H9 (cell line): ENCODE results near the gene ZNF385D. TPM values are rescaled to one million over a fixed set of nuclear protein-coding genes. Genes with fewer than 3 reads are reported as not detected.

Source experiments
- DNase-seq: peaks from one replicate; pipeline ENCODE4 v3.0.0-alpha.2; 2017
- H2AFZ ChIP-seq: one replicate; pipeline ENCODE4 v1.6.1; 2013; ENCODE audit warnings: mild to moderate bottlenecking, low read length, control low read depth, moderate library complexity
- H2AK5ac ChIP-seq: 2 replicates; pipeline ENCODE4 v1.6.1; 2013; ENCODE audit warnings: low read length, control low read depth, mixed read lengths; ENCODE audit not compliant: insufficient read length
- H2BK120ac ChIP-seq: one replicate; pipeline ENCODE4 v1.6.1; 2013; ENCODE audit warnings: low read depth, mild to moderate bottlenecking, low read length, control low read depth, inconsistent platforms; ENCODE audit not compliant: poor library complexity, severe bottlenecking
- H2BK12ac ChIP-seq: 2 replicates; pipeline ENCODE4 v1.6.1; 2013; ENCODE audit warnings: low read length, control low read depth, mixed read lengths, low read depth; ENCODE audit not compliant: insufficient read length
- H2BK15ac ChIP-seq: 2 replicates; pipeline ENCODE4 v1.6.1; 2013; ENCODE audit warnings: low read depth, low read length, control low read depth
- H2BK20ac ChIP-seq: one replicate; pipeline ENCODE4 v1.6.1; 2013; ENCODE audit warnings: low read depth, mild to moderate bottlenecking, low read length, control low read depth, inconsistent platforms; ENCODE audit not compliant: poor library complexity, severe bottlenecking
- H2BK5ac ChIP-seq: 2 replicates; pipeline ENCODE4 v1.6.1; 2013; ENCODE audit warnings: low read length, control low read depth, mixed read lengths; ENCODE audit not compliant: insufficient read length
- H3K14ac ChIP-seq: 2 replicates; pipeline ENCODE4 v1.6.1; 2013; ENCODE audit warnings: low read length, control low read depth; ENCODE audit not compliant: insufficient read depth
- H3K18ac ChIP-seq: 2 replicates; pipeline ENCODE4 v1.6.1; 2013; ENCODE audit warnings: low read depth, mild to moderate bottlenecking, mixed read lengths, low read length, control low read depth; ENCODE audit not compliant: insufficient read length
- H3K23ac ChIP-seq: 2 replicates; pipeline ENCODE4 v1.6.1; 2013; ENCODE audit warnings: low read length, control low read depth, mixed read lengths, low read depth; ENCODE audit not compliant: insufficient read length
- H3K23me2 ChIP-seq: 2 replicates; pipeline ENCODE4 v1.6.1; 2013; ENCODE audit warnings: low read depth, mild to moderate bottlenecking, mixed read lengths, low read length, control low read depth; ENCODE audit not compliant: insufficient read length, poor library complexity, severe bottlenecking
- H3K27ac ChIP-seq: 2 replicates; pipeline ENCODE4 v1.5.1; 2013; ENCODE audit warnings: low read length, control low read depth, mixed read lengths, low read depth; ENCODE audit not compliant: insufficient read length
- H3K27me3 ChIP-seq: 2 replicates; pipeline ENCODE4 v1.6.1; 2013; ENCODE audit warnings: low read length, control low read depth, inconsistent platforms; ENCODE audit not compliant: insufficient read depth
- H3K4ac ChIP-seq: 2 replicates; pipeline ENCODE4 v1.6.1; 2013; ENCODE audit warnings: low read depth, mild to moderate bottlenecking, control low read depth, inconsistent platforms, low read length, moderate library complexity
- H3K4me1 ChIP-seq: 2 replicates; pipeline ENCODE4 v1.6.1; 2013; ENCODE audit warnings: low read length, control low read depth, inconsistent platforms; ENCODE audit not compliant: insufficient read depth
- H3K4me2 ChIP-seq: 2 replicates; pipeline ENCODE4 v1.6.1; 2013; ENCODE audit warnings: low read length, control low read depth, mixed read lengths; ENCODE audit not compliant: insufficient read length, insufficient read depth
- H3K56ac ChIP-seq: 2 replicates; pipeline ENCODE4 v1.6.1; 2013; ENCODE audit warnings: low read depth, mild to moderate bottlenecking, mixed read lengths, low read length, control low read depth; ENCODE audit not compliant: insufficient read length
- H3K79me1 ChIP-seq: 2 replicates; pipeline ENCODE4 v1.6.1; 2013; ENCODE audit warnings: low read depth, mild to moderate bottlenecking, moderate library complexity, low read length, control low read depth, inconsistent platforms; ENCODE audit not compliant: insufficient read depth, poor library complexity, severe bottlenecking
- H3K79me2 ChIP-seq: 2 replicates; pipeline ENCODE4 v1.6.1; 2013; ENCODE audit warnings: low read length, control low read depth, inconsistent platforms; ENCODE audit not compliant: insufficient read depth
- H3K9ac ChIP-seq: 2 replicates; pipeline ENCODE4 v1.6.1; 2013; ENCODE audit warnings: low read length, control low read depth, mixed read lengths; ENCODE audit not compliant: insufficient read length; ENCODE audit errors: extremely low read depth
- H3K9me3 ChIP-seq: one replicate; pipeline ENCODE4 v1.6.1; 2013; ENCODE audit warnings: low read depth, low read length, inconsistent platforms; ENCODE audit not compliant: control insufficient read depth
- H3T11ph ChIP-seq: one replicate; pipeline ENCODE4 v1.6.1; 2013; ENCODE audit warnings: mild to moderate bottlenecking, low read length, control low read depth, inconsistent platforms
- H4K20me1 ChIP-seq: one replicate; pipeline ENCODE4 v1.6.1; 2013; ENCODE audit not compliant: control insufficient read depth, insufficient read length, insufficient read depth
- H4K5ac ChIP-seq: 2 replicates; pipeline ENCODE4 v1.6.1; 2013; ENCODE audit warnings: low read depth, mild to moderate bottlenecking, mixed read lengths, low read length, control low read depth; ENCODE audit not compliant: insufficient read length
- H4K8ac ChIP-seq: replicated peaks from 2 replicates; pipeline ENCODE4 v1.6.1; 2013; ENCODE audit warnings: low read length, control low read depth, mixed read lengths, low read depth; ENCODE audit not compliant: insufficient read length
- H4K91ac ChIP-seq: 2 replicates; pipeline ENCODE4 v1.6.1; 2013; ENCODE audit warnings: low read depth, mild to moderate bottlenecking, moderate library complexity, mixed read lengths, low read length, control low read depth; ENCODE audit not compliant: insufficient read length
- H3K27ac Mint-ChIP-seq, 3 experiments: 2 replicates in 2 of 3; 3 replicates in 1 of 3; pipeline ENCODE4 v1.8.0; 2020 to 2021; ENCODE audit warnings: mixed read lengths in 3 of 3, mild to moderate bottlenecking in 1 of 3, moderate library complexity in 1 of 3
- H3K27me3 Mint-ChIP-seq: 2 replicates; pipeline ENCODE4 v1.8.0; 2021; ENCODE audit warnings: low read depth, mild to moderate bottlenecking, moderate library complexity, mixed read lengths
- H3K36me3 Mint-ChIP-seq, 3 experiments: 2 replicates in 2 of 3; 3 replicates in 1 of 3; pipeline ENCODE4 v1.8.0; 2020 to 2021; ENCODE audit warnings: low read depth in 3 of 3, mixed read lengths in 3 of 3; ENCODE audit not compliant: insufficient read depth in 1 of 3
- H3K4me1 Mint-ChIP-seq, 2 experiments: 2 replicates each; pipeline ENCODE4 v1.8.0; 2020; ENCODE audit warnings: mixed read lengths in 2 of 2
- H3K4me3 Mint-ChIP-seq, 2 experiments: 2 replicates in 1 of 2; 3 replicates in 1 of 2; pipeline ENCODE4 v1.8.0; 2020 to 2021; ENCODE audit warnings: mild to moderate bottlenecking in 2 of 2, mixed read lengths in 2 of 2, moderate library complexity in 1 of 2
- H3K9me3 Mint-ChIP-seq, 2 experiments: 2 replicates in 1 of 2; 3 replicates in 1 of 2; pipeline ENCODE4 v1.8.0; 2020; ENCODE audit warnings: mild to moderate bottlenecking in 2 of 2, mixed read lengths in 2 of 2, moderate library complexity in 1 of 2
- WGBS: extraction: QIAGEN DNeasy Blood & Tissue Kit; methylation state at CpG from one replicate; pipeline ENCODE4 v1.1.7; 2013; ENCODE audit warnings: missing lambda C conversion rate, low lambda C conversion rate, mixed read lengths; ENCODE audit not compliant: insufficient read length; ENCODE audit errors: extremely low coverage; 5-methylcytosine and 5-hydroxymethylcytosine counted together
- total RNA-seq: library from RNA; stranded (reverse); gene quantifications from 2 replicates; pipeline ENCODE4 v1.2.1, GENCODE V29; 2021
- TF ChIP-seq, protein P1 (sequence below): fragments of 200-600 bp; sonication (generic); conservative IDR thresholded peaks from 3 replicates; pipeline ENCODE4 v1.8.0; 2021; ENCODE audit warnings: antibody characterized with exemption, mild to moderate bottlenecking

Gene ZNF385D
- total RNA-seq, 1 experiment from 2014 or later, result 1.5 TPM

DNA sequence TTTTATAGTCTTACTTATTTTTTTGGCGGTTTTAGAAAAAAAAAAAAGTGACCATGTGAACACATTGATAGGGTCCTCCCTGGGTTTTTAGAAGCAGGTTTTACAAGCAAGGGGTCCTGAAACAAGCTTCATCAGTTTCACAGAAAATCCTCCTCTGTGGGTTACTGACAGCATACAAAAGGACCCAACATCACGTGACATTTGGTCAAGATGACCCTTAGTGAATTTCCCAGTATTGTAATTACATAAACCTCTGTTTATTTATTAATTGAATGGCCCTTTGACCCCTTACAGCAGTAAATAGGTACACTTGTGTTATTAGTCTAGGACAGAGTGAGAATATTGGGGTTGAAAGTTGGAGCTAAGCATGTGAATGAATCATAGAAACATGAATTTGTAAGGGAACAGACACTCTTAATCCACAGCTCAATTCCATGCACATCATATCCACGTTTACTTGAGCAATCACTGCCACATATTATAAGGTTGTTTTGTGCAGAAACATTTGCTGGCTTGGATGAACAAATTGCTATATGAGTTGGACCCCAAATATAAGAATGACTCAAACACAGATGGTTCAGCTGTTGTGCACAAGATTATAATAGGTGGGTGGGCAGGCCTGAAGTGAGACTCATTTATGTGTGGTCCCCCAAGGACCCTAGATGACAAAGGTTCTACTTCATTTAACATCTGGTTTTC, 137.5 kb downstream of the ZNF385D start:
- Mint-ChIP-seq H3K27me3 (no peaks in the 10 kb centered on the region), H3K4me1 (peaks cover 8 to 10% of the 10 kb centered on the region in 2 experiments), H3K4me3 (no peak overlapping the region), H3K27ac (no peak overlapping the region), H3K36me3 (peaks cover 0 to 2% (median 0%) of the 10 kb centered on the region in 3 experiments; a peak in 1 of 7 replicates), H3K9me3 (no peaks in the 10 kb centered on the region; a peak in 1 of 5 replicates)
- no peak overlapping the region for H3K23ac ChIP-seq
- H4K91ac ChIP-seq, result no peak overlapping the region
- H3K27ac ChIP-seq, result no peak overlapping the region
- WGBS, result no CpG with 5 or more reads among the region's 3 CpGs
- no peaks in the 10 kb centered on the region for H3K9me3 ChIP-seq
- no peak overlapping the region for H3K18ac ChIP-seq
- no peak for DNase-seq
- no peak overlapping the region for H2BK12ac ChIP-seq
- H3K14ac ChIP-seq, result no peak overlapping the region
- no peak overlapping the region for H2BK120ac ChIP-seq
- H2BK20ac ChIP-seq, result no peak overlapping the region
- H3K4ac ChIP-seq, result no peak overlapping the region
- H2BK15ac ChIP-seq, result no peak overlapping the region
- H3K56ac ChIP-seq, result no peak overlapping the region
- H2BK5ac ChIP-seq, result no peak overlapping the region
- no peak overlapping the region for H2AK5ac ChIP-seq
- H2AFZ ChIP-seq, result no peak overlapping the region
- H3T11ph ChIP-seq, result no peak overlapping the region
- TF ChIP-seq, protein P1, sequence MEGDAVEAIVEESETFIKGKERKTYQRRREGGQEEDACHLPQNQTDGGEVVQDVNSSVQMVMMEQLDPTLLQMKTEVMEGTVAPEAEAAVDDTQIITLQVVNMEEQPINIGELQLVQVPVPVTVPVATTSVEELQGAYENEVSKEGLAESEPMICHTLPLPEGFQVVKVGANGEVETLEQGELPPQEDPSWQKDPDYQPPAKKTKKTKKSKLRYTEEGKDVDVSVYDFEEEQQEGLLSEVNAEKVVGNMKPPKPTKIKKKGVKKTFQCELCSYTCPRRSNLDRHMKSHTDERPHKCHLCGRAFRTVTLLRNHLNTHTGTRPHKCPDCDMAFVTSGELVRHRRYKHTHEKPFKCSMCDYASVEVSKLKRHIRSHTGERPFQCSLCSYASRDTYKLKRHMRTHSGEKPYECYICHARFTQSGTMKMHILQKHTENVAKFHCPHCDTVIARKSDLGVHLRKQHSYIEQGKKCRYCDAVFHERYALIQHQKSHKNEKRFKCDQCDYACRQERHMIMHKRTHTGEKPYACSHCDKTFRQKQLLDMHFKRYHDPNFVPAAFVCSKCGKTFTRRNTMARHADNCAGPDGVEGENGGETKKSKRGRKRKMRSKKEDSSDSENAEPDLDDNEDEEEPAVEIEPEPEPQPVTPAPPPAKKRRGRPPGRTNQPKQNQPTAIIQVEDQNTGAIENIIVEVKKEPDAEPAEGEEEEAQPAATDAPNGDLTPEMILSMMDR, result no peak
- H4K8ac ChIP-seq, result no peak overlapping the region
- no peaks in the 10 kb centered on the region for H3K27me3 ChIP-seq
- no peaks in the 10 kb centered on the region for H3K23me2 ChIP-seq
- H4K5ac ChIP-seq, result no peak overlapping the region
- H4K20me1 ChIP-seq, result no peaks in the 10 kb centered on the region
- no peak overlapping the region for H3K4me2 ChIP-seq
- H3K79me2 ChIP-seq, result no peaks in the 10 kb centered on the region
- no peak overlapping the region for H3K9ac ChIP-seq
- H3K79me1 ChIP-seq, result no peaks in the 10 kb centered on the region
- no peaks in the 10 kb centered on the region for H3K4me1 ChIP-seq
